Measurements from ENCODE around the gene ARHGEF16.

The ARHGEF16 gene

GRCh38 chr1:3462356-3463012 is 8.0 kb downstream of the ARHGEF16 start:
- no peaks in the 10 kb centered on the region for H3K4me1 ChIP-seq (ENCODE audit: control insufficient read depth, insufficient read depth, low read length)
- ChIA-PET POLR2A (no interaction called here), CTCF (interaction anchor here (0.6 to 2.5 kb wide), 4 partner anchors 9 to 156 kb away, joined by 3 to 14 read pairs (median 4); no protein-coding TSS in a partner anchor)
- TF ChIP-seq KLF16 (tag by site-specific recombination; IDR thresholded peaks at IDR 0.05) (no peak), ZBTB11 (tag by site-specific recombination; conservative IDR thresholded peaks at IDR 0.05; ENCODE audit: low read depth) (no peak)
- no peak overlapping the region for H3K4me3 ChIP-seq (ENCODE audit: low read depth, low read length)
- H3K36me3 ChIP-seq (ENCODE audit: control insufficient read depth in 2 of 2, insufficient read depth in 1 of 2, low read length in 2 of 2) = no peaks in the 10 kb centered on the region
- no peaks in the 10 kb centered on the region for H3K9me3 ChIP-seq (ENCODE audit: control insufficient read depth, insufficient read depth, low read depth, low read length)
- no peak overlapping the region for H3K27ac ChIP-seq (ENCODE audit: extremely low read depth, low read depth, low read length)

GRCh38 chr1:3463013-3463385 is 8.5 kb downstream of the ARHGEF16 start:
- POLR2A ChIA-PET = no interaction called here
- TF ChIP-seq ZBTB17 (tag by site-specific recombination; IDR thresholded peaks at IDR 0.05) (no peak), ZNF248 (tag by site-specific recombination; IDR thresholded peaks at IDR 0.05) (no peak), ZNF280D (tag by site-specific recombination; IDR thresholded peaks at IDR 0.05) (no peak), ZNF837 (tag by site-specific recombination; IDR thresholded peaks at IDR 0.05) (no peak), HOXA7 (CRISPR knock-in tag; IDR thresholded peaks at IDR 0.05; ENCODE audit: borderline replicate concordance) (no peak), ZNF184 (tag by site-specific recombination; IDR thresholded peaks at IDR 0.05) (no peak), ZNF350 (tag by site-specific recombination; IDR thresholded peaks at IDR 0.05) (no peak), ZNF768 (tag by site-specific recombination; IDR thresholded peaks at IDR 0.05) (no peak), TSHZ1 (tag by site-specific recombination; IDR thresholded peaks at IDR 0.05; ENCODE audit: borderline replicate concordance) (no peak), MZF1 (tag by site-specific recombination; IDR thresholded peaks at IDR 0.05; ENCODE audit: borderline replicate concordance) (no peak), BCL11A (tag by site-specific recombination; IDR thresholded peaks at IDR 0.05; ENCODE audit: low read depth) (no peak), ZNF202 (tag by site-specific recombination; IDR thresholded peaks at IDR 0.05; ENCODE audit: borderline replicate concordance) (no peak), ZIC2 (tag by site-specific recombination; IDR thresholded peaks at IDR 0.05) (no peak), ZBTB7A (tag by site-specific recombination; IDR thresholded peaks at IDR 0.05; ENCODE audit: low read depth) (no peak), ZFP3 (tag by site-specific recombination; IDR thresholded peaks at IDR 0.05; ENCODE audit: low read depth) (no peak)
- CTCF ChIA-PET = interaction anchor here (0.7 to 2.5 kb wide), 4 partner anchors 10 to 166 kb away, joined by 4 to 14 read pairs (median 4); no protein-coding TSS in a partner anchor
- H3K4me3 ChIP-seq (ENCODE audit: low read depth, low read length) = no peak overlapping the region
- no peaks in the 10 kb centered on the region for H3K36me3 ChIP-seq (ENCODE audit: control insufficient read depth in 2 of 2, insufficient read depth in 1 of 2, low read length in 2 of 2)
- H3K27ac ChIP-seq (ENCODE audit: extremely low read depth, low read depth, low read length) = no peak overlapping the region
- H3K9me3 ChIP-seq (ENCODE audit: control insufficient read depth, insufficient read depth, low read depth, low read length) = no peaks in the 10 kb centered on the region
- H3K4me1 ChIP-seq (ENCODE audit: control insufficient read depth, insufficient read depth, low read length) = no peaks in the 10 kb centered on the region
